ENCODE measurements around the gene ALK. TPM values are rescaled to one million over a fixed set of nuclear protein-coding genes. Genes with fewer than 3 reads are reported as not detected.

Gene ALK
- total RNA-seq, 6 donors from 2014 or later = 0.17 to 2.1 (median 0.35) TPM

GRCh38 chr2:29374823-29375222 lies 546.6 kb downstream of the ALK start:
- no peak overlapping the region for H3K4me3 ChIP-seq
- H3K27me3 ChIP-seq = no peaks in the 10 kb centered on the region
- DNase-seq (no peak), ATAC-seq (ENCODE audit: low FRiP score in 2 of 2) (no peak)
- H3K4me1 ChIP-seq = no peaks in the 10 kb centered on the region
- H3K36me3 ChIP-seq = no peaks in the 10 kb centered on the region
- 65 to 76% methylated on average over 5 of the region's 5 CpGs for WGBS, 2 donors
- no peak overlapping the region for H3K27ac ChIP-seq
- TF ChIP-seq POLR2A (IDR thresholded peaks at IDR 0.05) (no peak), EP300 (IDR thresholded peaks at IDR 0.05) (no peak), CTCF (IDR thresholded peaks at IDR 0.05) (no peak), POLR2AphosphoS5 (IDR thresholded peaks at IDR 0.05) (no peak)
- H3K9me3 ChIP-seq = no peaks in the 10 kb centered on the region

- no peak overlapping the region for H3K4me3 ChIP-seq
- no peaks in the 10 kb centered on the region for H3K9me3 ChIP-seq
- no peaks in the 10 kb centered on the region for H3K4me1 ChIP-seq
- TF ChIP-seq POLR2AphosphoS5 (IDR thresholded peaks at IDR 0.05) = no peak
- no peak for ATAC-seq (ENCODE audit: low FRiP score in 2 of 2)
- H3K36me3 ChIP-seq = no peaks in the 10 kb centered on the region
- no peak overlapping the region for H3K27ac ChIP-seq
- 89 to 90% methylated on average over 3 of the region's 3 CpGs for WGBS, 2 donors
- no peaks in the 10 kb centered on the region for H3K27me3 ChIP-seq
- no peak for DNase-seq
Observed at GRCh38 chr2:29373870-29374269, 547.5 kb downstream of the ALK start.

GRCh38 chr2:29372185-29372584 lies 549.2 kb downstream of the ALK start:
- H3K9me3 ChIP-seq = no peaks in the 10 kb centered on the region
- no peaks in the 10 kb centered on the region for H3K27me3 ChIP-seq
- no peak for DNase-seq
- no peak overlapping the region for H3K27ac ChIP-seq
- 77 to 93% methylated on average over 2 of the region's 2 CpGs for WGBS, 2 donors
- H3K4me3 ChIP-seq = no peak overlapping the region
- H3K36me3 ChIP-seq = no peaks in the 10 kb centered on the region
- no peak for ATAC-seq (ENCODE audit: low FRiP score in 2 of 2)
- TF ChIP-seq CTCF (IDR thresholded peaks at IDR 0.05) = no peak
- TF ChIP-seq POLR2A (IDR thresholded peaks at IDR 0.05) = no peak
- no peak for TF ChIP-seq POLR2AphosphoS5 (IDR thresholded peaks at IDR 0.05)
- TF ChIP-seq EP300 (IDR thresholded peaks at IDR 0.05) = no peak
- no peaks in the 10 kb centered on the region for H3K4me1 ChIP-seq

- no peaks in the 10 kb centered on the region for H3K4me1 ChIP-seq
- WGBS, 2 donors = 66 to 68% methylated on average over 5 of the region's 5 CpGs
- H3K27ac ChIP-seq = no peak overlapping the region
- H3K27me3 ChIP-seq = no peaks in the 10 kb centered on the region
- ATAC-seq (ENCODE audit: low FRiP score in 2 of 2) (no peak), DNase-seq (no peak)
- no peaks in the 10 kb centered on the region for H3K9me3 ChIP-seq
- no peaks in the 10 kb centered on the region for H3K36me3 ChIP-seq
- TF ChIP-seq EP300 (IDR thresholded peaks at IDR 0.05) = no peak
- no peak for TF ChIP-seq CTCF (IDR thresholded peaks at IDR 0.05)
- TF ChIP-seq POLR2A (IDR thresholded peaks at IDR 0.05) = no peak
- no peak for TF ChIP-seq POLR2AphosphoS5 (IDR thresholded peaks at IDR 0.05)
- H3K4me3 ChIP-seq = no peak overlapping the region
Observed at GRCh38 chr2:29370581-29371125, 550.7 kb downstream of the ALK start.

GRCh38 chr2:29370173-29370572 lies 551.2 kb downstream of the ALK start:
- 53 to 66% methylated on average over 4 of the region's 4 CpGs for WGBS, 2 donors
- ATAC-seq (ENCODE audit: low FRiP score in 2 of 2) = no peak
- no peaks in the 10 kb centered on the region for H3K9me3 ChIP-seq

More at GRCh38 chr2:29370173-29370572, 551.2 kb downstream of the ALK start:
- DNase-seq = no peak
- Histone ChIP-seq H3K36me3 (no peaks in the 10 kb centered on the region), H3K4me1 (no peaks in the 10 kb centered on the region), H3K27me3 (no peaks in the 10 kb centered on the region), H3K4me3 (no peak overlapping the region), H3K27ac (no peak overlapping the region)
- TF ChIP-seq CTCF (IDR thresholded peaks at IDR 0.05) = no peak
- no peak for TF ChIP-seq POLR2A (IDR thresholded peaks at IDR 0.05)
- no peak for TF ChIP-seq EP300 (IDR thresholded peaks at IDR 0.05)
